Progenitor cell of endocrine pancreas (in vitro differentiated cells): ENCODE data around the gene ROCK2. TPM values are rescaled to one million over a fixed set of nuclear protein-coding genes. Genes with fewer than 3 reads are reported as not detected.

Source experiments
- DNase-seq: peaks from one replicate; pipeline ENCODE4 v3.0.0; 2021; ENCODE audit warnings: low spot score; ENCODE audit not compliant: unreplicated experiment
- H3K27ac Mint-ChIP-seq: 2 replicates; pipeline ENCODE4 v1.8.0; 2021; ENCODE audit warnings: mild to moderate bottlenecking, moderate library complexity, mixed read lengths
- H3K27me3 Mint-ChIP-seq: 2 replicates; pipeline ENCODE4 v1.8.0; 2021; ENCODE audit warnings: mixed read lengths
- H3K36me3 Mint-ChIP-seq: 2 replicates; pipeline ENCODE4 v1.8.0; 2022; ENCODE audit warnings: mixed read lengths; ENCODE audit not compliant: insufficient read depth
- H3K4me1 Mint-ChIP-seq: 2 replicates; pipeline ENCODE4 v1.8.0; 2021; ENCODE audit warnings: low read depth, mixed read lengths
- H3K4me3 Mint-ChIP-seq: 2 replicates; pipeline ENCODE4 v1.8.0; 2021; ENCODE audit warnings: low read depth, mild to moderate bottlenecking, moderate library complexity, mixed read lengths
- H3K9me3 Mint-ChIP-seq: 2 replicates; pipeline ENCODE4 v1.8.0; 2021; ENCODE audit warnings: low read depth, mixed read lengths
- total RNA-seq: library from RNA; stranded (reverse); gene quantifications from 2 replicates; pipeline ENCODE4 v1.2.1, GENCODE V29; 2021
- TF ChIP-seq, protein P1 (sequence below): fragments of 200-600 bp; sonication (generic); IDR thresholded peaks from one replicate; pipeline ENCODE4 v1.5.0; 2021; ENCODE audit warnings: antibody characterized with exemption, mild to moderate bottlenecking; ENCODE audit not compliant: unreplicated experiment

Gene ROCK2
- total RNA-seq, 1 donor from 2014 or later, result 43.8 TPM

DNA sequence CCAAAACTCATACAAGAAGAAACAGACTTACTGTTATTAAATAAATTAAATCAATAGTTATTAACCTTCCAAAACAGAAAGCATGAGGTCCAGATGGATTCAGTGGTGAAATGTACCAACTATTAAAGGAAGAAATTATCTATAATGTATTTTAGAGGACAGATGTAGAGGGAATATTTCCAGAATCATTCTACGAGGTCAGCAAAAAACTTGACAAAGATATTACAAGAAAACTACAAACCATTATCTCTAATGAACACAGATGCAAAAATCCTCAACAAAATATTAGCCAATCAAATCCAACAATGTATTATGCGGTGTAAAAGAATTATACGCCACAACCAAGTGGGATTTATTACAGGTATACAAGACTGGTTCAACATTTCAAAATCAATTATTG lies 63.7 kb downstream of the ROCK2 start:
- Mint-ChIP-seq H3K4me1 (peaks cover 5% of the 10 kb centered on the region), H3K4me3 (no peak overlapping the region), H3K36me3 (peaks cover 52% of the 10 kb centered on the region), H3K9me3 (peaks cover 24% of the 10 kb centered on the region), H3K27ac (no peak overlapping the region), H3K27me3 (no peaks in the 10 kb centered on the region)
- TF ChIP-seq, protein P1, sequence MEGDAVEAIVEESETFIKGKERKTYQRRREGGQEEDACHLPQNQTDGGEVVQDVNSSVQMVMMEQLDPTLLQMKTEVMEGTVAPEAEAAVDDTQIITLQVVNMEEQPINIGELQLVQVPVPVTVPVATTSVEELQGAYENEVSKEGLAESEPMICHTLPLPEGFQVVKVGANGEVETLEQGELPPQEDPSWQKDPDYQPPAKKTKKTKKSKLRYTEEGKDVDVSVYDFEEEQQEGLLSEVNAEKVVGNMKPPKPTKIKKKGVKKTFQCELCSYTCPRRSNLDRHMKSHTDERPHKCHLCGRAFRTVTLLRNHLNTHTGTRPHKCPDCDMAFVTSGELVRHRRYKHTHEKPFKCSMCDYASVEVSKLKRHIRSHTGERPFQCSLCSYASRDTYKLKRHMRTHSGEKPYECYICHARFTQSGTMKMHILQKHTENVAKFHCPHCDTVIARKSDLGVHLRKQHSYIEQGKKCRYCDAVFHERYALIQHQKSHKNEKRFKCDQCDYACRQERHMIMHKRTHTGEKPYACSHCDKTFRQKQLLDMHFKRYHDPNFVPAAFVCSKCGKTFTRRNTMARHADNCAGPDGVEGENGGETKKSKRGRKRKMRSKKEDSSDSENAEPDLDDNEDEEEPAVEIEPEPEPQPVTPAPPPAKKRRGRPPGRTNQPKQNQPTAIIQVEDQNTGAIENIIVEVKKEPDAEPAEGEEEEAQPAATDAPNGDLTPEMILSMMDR, result no peak
- DNase-seq, result no peak

DNA sequence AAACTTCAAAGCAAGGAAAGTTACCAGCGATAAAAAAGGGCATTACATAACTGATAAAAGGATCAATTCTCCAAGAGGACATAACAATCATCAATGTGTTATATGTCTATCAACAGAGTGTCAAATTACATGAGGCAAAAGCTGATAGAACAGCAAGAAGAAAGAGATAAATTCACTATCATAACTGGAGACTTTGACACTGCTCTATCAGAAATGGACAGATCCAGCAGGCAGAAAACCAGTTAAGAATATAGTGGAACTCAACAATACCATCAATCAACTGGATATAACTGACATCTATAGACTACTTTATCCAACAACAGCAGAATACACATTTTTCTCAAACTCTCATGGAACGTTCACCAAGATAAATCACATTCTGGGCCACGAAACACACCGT lies 65.0 kb downstream of the ROCK2 start:
- H3K27me3 Mint-ChIP-seq, result no peaks in the 10 kb centered on the region
- H3K4me1 Mint-ChIP-seq, result peaks cover 5% of the 10 kb centered on the region
- peaks cover 15% of the 10 kb centered on the region for H3K9me3 Mint-ChIP-seq
- TF ChIP-seq, protein P1, result no peak
- no peak overlapping the region for H3K4me3 Mint-ChIP-seq
- H3K36me3 Mint-ChIP-seq, result peaks cover 47% of the 10 kb centered on the region
- no peak for DNase-seq
- H3K27ac Mint-ChIP-seq, result no peak overlapping the region

DNA sequence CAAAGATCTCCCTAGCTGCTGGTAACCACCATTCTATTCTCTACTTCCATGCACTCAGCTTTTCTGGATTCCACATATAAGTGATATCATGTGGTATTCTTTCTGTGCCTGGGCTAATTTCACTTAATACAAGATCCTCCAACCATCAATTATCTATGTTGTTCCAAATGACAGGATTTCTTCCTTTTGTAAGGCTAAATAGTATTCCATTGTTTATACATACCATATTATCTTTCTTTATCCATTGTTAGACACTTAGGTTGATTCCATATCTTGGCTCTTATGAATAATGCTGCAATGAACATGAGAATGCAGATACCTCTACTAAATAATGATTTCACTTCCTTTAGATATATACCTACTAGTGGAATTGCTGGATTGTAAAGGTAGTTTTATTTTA lies 66.2 kb downstream of the ROCK2 start:
- DNase-seq, result no peak
- Mint-ChIP-seq H3K4me3 (no peak overlapping the region), H3K4me1 (peaks cover 5% of the 10 kb centered on the region), H3K27ac (no peak overlapping the region), H3K36me3 (peaks cover 45% of the 10 kb centered on the region), H3K27me3 (no peaks in the 10 kb centered on the region), H3K9me3 (peaks cover 12% of the 10 kb centered on the region)
- TF ChIP-seq, protein P1, result no peak

DNA sequence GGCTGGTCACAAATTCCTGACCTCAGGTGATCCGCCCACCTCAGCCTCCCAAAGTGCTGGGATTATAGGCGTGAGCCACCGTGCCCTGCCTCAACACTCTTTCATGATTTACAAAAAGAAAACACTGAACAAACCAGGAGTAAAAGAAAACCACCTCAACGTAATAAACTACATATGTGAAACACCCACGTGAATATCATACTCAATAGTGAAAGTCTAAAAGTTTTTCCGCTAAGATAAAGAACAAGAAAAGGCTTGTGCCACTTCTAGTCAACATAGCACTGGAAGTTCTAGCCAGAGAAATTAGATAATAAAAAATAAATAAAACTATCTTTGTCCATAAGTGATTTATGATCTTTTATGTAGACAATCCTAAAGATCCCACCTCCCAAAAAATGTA lies 68.5 kb downstream of the ROCK2 start:
- peaks cover 33% of the 10 kb centered on the region for H3K36me3 Mint-ChIP-seq
- H3K9me3 Mint-ChIP-seq, result peaks cover 12% of the 10 kb centered on the region
- peaks cover 5% of the 10 kb centered on the region for H3K4me1 Mint-ChIP-seq
- H3K4me3 Mint-ChIP-seq, result no peak overlapping the region
- TF ChIP-seq, protein P1, result no peak
- no peaks in the 10 kb centered on the region for H3K27me3 Mint-ChIP-seq
- DNase-seq, result no peak
- H3K27ac Mint-ChIP-seq, result no peak overlapping the region

DNA sequence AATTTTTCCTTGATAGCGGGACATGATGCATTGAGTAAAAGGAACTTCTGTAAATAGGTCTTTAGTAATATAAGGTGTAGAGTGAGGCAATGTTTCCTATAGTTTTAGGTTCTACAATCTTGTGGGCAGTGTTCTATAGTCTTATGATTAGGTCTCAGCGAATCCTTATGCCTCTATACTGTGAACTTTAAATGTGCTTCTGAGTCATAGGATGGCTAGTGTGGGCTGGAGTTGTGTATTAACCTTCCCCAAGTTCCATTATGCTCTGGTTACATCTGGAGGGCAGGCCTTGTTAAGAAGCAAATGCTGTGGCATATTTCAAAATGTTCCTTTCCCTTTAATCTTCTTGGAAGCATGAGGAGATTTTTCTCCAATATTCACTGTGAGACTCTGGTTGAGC lies 73.5 kb downstream of the ROCK2 start:
- Mint-ChIP-seq H3K27ac (no peak overlapping the region), H3K36me3 (peaks cover 29% of the 10 kb centered on the region), H3K4me1 (no peaks in the 10 kb centered on the region), H3K9me3 (peaks cover 3% of the 10 kb centered on the region), H3K27me3 (no peaks in the 10 kb centered on the region), H3K4me3 (no peak overlapping the region)
- DNase-seq, result no peak
- TF ChIP-seq, protein P1, result no peak

DNA sequence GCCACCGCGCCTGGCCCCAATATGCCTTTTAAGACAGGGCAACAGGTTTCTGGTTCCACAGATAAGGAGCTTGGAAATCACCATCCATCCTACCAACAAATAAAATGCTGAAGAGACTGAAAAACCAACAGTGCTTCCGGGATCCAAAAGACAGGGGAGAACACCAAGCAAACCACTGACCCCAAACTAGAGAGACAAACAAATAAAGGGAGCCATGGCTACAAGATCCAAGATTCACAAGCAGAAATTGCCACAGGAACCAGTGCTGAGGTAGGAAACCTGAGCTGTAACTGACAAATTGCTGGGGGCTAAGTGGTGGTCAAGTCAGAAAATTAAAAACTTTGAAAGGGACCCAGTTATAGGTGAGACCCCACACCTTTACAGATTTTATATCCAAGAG lies 76.5 kb downstream of the ROCK2 start:
- Mint-ChIP-seq H3K27ac (no peak overlapping the region), H3K4me3 (no peak overlapping the region), H3K27me3 (no peaks in the 10 kb centered on the region), H3K36me3 (peaks cover 16% of the 10 kb centered on the region), H3K4me1 (no peaks in the 10 kb centered on the region), H3K9me3 (no peaks in the 10 kb centered on the region)
- no peak for DNase-seq
- TF ChIP-seq, protein P1, result no peak
